Karpas-422 (cell line): ENCODE measurements around the gene SDK1. TPM values are rescaled to one million over a fixed set of nuclear protein-coding genes. Genes with fewer than 3 reads are reported as not detected.

Experiments
- DNase-seq: peaks from one replicate; pipeline ENCODE4 v3.0.0-alpha.2; 2015
- H2AFZ ChIP-seq: fragments of 200-600 bp; sonication (generic); 2 replicates; pipeline ENCODE4 v1.6.1; 2014; ENCODE audit warnings: antibody characterized with exemption, low read length, mixed read lengths
- H3K27ac ChIP-seq: fragments of 200-600 bp; sonication (generic); 2 replicates; pipeline ENCODE4 v1.5.1; 2014; ENCODE audit warnings: mild to moderate bottlenecking, low read length, moderate library complexity
- H3K27me3 ChIP-seq: fragments of 200-600 bp; sonication (generic); 2 replicates; pipeline ENCODE4 v1.6.1; 2014; ENCODE audit warnings: low read length, mixed read lengths
- H3K36me3 ChIP-seq: fragments of 200-600 bp; sonication (generic); 2 replicates; pipeline ENCODE4 v1.6.1; 2014; ENCODE audit warnings: low read length, mixed read lengths; ENCODE audit not compliant: insufficient read depth
- H3K4me1 ChIP-seq: fragments of 200-600 bp; sonication (generic); 2 replicates; pipeline ENCODE4 v1.6.1; 2014; ENCODE audit warnings: mild to moderate bottlenecking, low read length, mixed read lengths
- H3K4me2 ChIP-seq: fragments of 200-600 bp; sonication (generic); 2 replicates; pipeline ENCODE4 v1.6.1; 2014; ENCODE audit warnings: low read length, low read depth, mild to moderate bottlenecking; ENCODE audit not compliant: poor library complexity, severe bottlenecking
- H3K4me3 ChIP-seq: fragments of 200-600 bp; sonication (generic); 2 replicates; pipeline ENCODE4 v1.5.1; 2014; ENCODE audit warnings: mild to moderate bottlenecking, antibody characterized with exemption, low read length, mixed read lengths
- H3K79me2 ChIP-seq: fragments of 200-600 bp; sonication (generic); 2 replicates; pipeline ENCODE4 v1.6.1; 2014; ENCODE audit warnings: mild to moderate bottlenecking, low read length, mixed read lengths
- H3K9ac ChIP-seq: fragments of 200-600 bp; sonication (generic); 2 replicates; pipeline ENCODE4 v1.6.0; 2014; ENCODE audit warnings: low read length
- H3K9me2 ChIP-seq: fragments of 200-600 bp; sonication (generic), shearing (Covaris generic); replicated peaks from 2 replicates; pipeline ENCODE4 v1.6.0; 2014; ENCODE audit warnings: mild to moderate bottlenecking, low read length, moderate library complexity; ENCODE audit not compliant: insufficient read depth
- H3K9me3 ChIP-seq: fragments of 300-700, 200-600 bp; sonication (generic); 2 replicates; pipeline ENCODE4 v1.6.1; 2014; ENCODE audit warnings: low read length, mixed read lengths
- H4K20me1 ChIP-seq: fragments of 200-600 bp; sonication (generic); 2 replicates; pipeline ENCODE4 v1.6.1; 2014; ENCODE audit warnings: mild to moderate bottlenecking, antibody characterized with exemption, low read length, low read depth; ENCODE audit not compliant: insufficient read depth
- total RNA-seq: library from RNA; depleted of rRNA; stranded (reverse); fragments of >200 nt; shearing (Covaris generic); gene quantifications from 2 replicates; pipeline ENCODE4 v1.2.3, GENCODE V29; 2014; ENCODE audit warnings: low replicate concordance

SDK1 gene
- total RNA-seq, 1 experiment from 2014 or later, result not detected

DNA sequence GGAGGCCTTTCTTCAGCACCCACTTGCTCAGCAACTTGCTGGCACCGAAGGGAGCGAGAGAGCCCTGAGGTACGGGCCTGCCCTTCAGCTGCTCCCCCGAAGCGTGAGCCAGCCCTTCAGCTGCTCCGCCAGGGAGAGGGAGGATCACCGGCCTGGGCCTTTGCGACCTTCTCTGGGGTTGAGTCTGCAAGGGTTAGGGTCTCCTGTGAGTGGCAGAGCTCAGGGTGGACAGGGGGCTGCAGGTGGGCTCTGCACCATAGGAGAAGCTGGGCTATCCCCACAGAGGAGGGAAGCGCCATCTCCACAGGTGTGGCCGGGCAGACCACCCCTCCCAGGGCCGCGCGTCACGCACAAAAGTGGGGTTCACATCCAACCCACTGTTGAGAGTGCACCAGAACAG is 890.5 kb downstream of the SDK1 start:
- H3K9me3 ChIP-seq, result no peaks in the 10 kb centered on the region
- H2AFZ ChIP-seq, result no peak overlapping the region
- no peaks in the 10 kb centered on the region for H3K36me3 ChIP-seq
- no peak overlapping the region for H3K4me3 ChIP-seq
- no peaks in the 10 kb centered on the region for H3K27me3 ChIP-seq
- H3K9ac ChIP-seq, result no peak overlapping the region
- no peaks in the 10 kb centered on the region for H3K9me2 ChIP-seq
- H3K79me2 ChIP-seq, result no peaks in the 10 kb centered on the region
- H3K4me1 ChIP-seq, result no peaks in the 10 kb centered on the region
- no peak for DNase-seq
- H4K20me1 ChIP-seq, result no peaks in the 10 kb centered on the region
- H3K27ac ChIP-seq, result no peak overlapping the region
- H3K4me2 ChIP-seq, result no peak overlapping the region

DNA sequence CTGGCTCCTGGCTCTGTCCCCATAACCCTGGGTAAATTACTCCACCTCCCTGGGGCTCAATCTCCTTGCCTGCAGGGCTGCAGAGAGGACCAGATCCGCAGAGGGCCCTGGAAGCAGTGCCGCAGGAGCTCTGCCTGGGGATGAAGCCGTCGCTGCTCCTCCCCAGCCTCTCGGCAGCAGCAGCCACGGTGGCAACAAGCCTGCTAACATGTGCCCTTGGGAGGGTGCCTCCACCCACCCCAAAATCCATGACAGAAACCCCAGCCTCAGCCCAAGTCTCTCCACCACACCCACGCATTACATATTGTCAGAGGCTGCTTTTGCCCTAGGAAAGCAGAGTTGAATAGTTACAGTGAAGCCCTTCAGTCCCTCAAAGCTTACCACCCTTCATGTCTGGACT is 894.6 kb downstream of the SDK1 start:
- no peaks in the 10 kb centered on the region for H3K9me2 ChIP-seq
- H3K27ac ChIP-seq, result no peak overlapping the region
- H3K9me3 ChIP-seq, result no peaks in the 10 kb centered on the region
- no peak overlapping the region for H3K4me2 ChIP-seq
- no peaks in the 10 kb centered on the region for H3K27me3 ChIP-seq
- H3K4me1 ChIP-seq, result no peaks in the 10 kb centered on the region
- no peaks in the 10 kb centered on the region for H3K79me2 ChIP-seq
- no peak overlapping the region for H2AFZ ChIP-seq
- H3K36me3 ChIP-seq, result no peaks in the 10 kb centered on the region
- no peak overlapping the region for H3K9ac ChIP-seq
- no peaks in the 10 kb centered on the region for H4K20me1 ChIP-seq
- H3K4me3 ChIP-seq, result no peak overlapping the region
- DNase-seq, result no peak

DNA sequence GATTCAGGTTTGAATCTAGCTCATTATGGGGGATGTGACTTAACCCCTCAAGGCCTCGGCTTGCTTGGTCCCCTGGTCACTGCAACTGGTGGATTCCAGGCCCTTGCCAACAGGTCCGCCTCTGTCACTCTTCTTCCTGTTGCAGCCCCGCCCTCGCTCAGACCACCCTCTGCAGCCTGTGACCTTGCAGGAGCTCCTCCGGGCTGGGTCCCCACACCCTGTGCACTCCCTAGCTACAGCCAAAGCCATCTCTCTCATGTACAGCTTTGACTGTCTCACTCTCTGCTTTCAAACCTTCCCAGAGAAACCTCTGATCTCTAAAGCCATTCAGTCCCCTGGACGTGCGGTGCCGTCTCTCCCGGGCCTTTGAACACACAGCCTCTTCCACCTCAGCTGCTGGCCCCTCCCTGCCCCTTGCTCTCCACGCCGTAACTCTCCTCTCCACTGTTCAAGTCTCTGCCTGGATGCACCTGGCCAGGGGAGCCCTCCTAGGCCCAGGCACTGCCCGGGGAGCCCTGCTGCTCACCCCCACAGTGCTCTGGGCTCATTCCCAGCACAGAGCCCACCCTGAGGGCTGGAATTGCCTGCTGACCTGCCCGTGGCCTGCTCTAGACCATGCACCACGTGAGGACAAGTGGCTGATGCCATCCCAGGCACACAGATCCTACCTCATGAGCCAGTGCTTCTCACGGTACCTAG is 895.2 kb downstream of the SDK1 start:
- no peak overlapping the region for H3K4me2 ChIP-seq
- DNase-seq, result no peak

DNA sequence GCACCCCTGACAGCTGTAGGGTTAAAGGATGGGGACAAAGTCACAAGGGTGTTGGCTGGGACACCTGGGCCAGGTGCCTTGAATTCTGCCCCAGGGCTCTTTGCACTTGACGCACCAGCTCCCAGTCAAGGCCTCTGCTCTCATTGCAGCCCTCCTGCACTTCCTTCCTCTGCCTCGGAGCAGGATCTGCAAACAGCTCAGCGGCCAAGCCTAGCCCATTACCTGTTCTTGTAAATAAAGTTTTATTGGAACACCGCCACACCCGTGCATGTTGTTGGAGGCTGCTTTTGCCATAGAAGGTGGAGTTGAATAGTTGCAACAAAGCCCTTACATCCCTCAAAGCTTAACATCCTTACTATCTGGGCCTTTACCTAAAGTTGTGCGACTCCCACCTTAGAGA is 897.2 kb downstream of the SDK1 start:
- Histone ChIP-seq H3K27ac (no peak overlapping the region), H2AFZ (no peak overlapping the region), H3K9me2 (no peaks in the 10 kb centered on the region)

More for the DNA sequence above, 895.2 kb downstream of the SDK1 start:
- Histone ChIP-seq H3K9me3 (no peaks in the 10 kb centered on the region), H4K20me1 (no peaks in the 10 kb centered on the region), H3K36me3 (no peaks in the 10 kb centered on the region), H3K27me3 (no peaks in the 10 kb centered on the region), H3K4me1 (no peaks in the 10 kb centered on the region), H3K4me3 (no peak overlapping the region), H3K79me2 (no peaks in the 10 kb centered on the region), H3K9ac (no peak overlapping the region), H3K27ac (no peak overlapping the region), H3K9me2 (no peaks in the 10 kb centered on the region), H2AFZ (no peak overlapping the region)

DNA sequence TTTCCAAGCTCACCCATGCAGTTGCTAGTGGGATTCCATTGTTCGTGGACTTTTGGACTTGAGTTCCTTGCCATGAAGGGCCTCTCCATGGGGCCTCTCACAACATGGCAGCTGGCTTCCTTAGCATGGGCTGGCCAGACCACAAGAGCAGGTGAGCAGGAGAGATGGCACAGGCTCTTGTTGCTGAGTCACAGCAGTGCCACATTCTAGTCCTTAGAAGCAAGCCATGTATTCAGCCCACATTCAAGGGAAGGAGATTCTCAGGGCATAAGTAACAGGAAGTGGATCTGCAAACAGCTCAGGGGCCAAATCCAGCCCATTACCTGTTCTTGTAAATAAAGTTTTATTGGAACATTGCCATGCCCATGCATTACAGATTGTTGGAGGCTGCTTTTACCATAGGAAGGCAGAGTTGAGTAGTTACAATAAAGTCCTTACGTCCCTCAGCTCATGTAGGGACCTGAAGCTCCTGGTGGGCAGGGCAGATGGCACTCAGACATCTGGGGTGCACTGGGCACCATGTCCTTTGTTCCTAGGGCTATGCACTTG is 899.6 kb downstream of the SDK1 start:
- Histone ChIP-seq H3K27ac (no peak overlapping the region), H3K4me3 (no peak overlapping the region), H3K4me1 (no peaks in the 10 kb centered on the region), H3K9ac (no peak overlapping the region), H3K9me3 (no peaks in the 10 kb centered on the region), H4K20me1 (no peaks in the 10 kb centered on the region), H2AFZ (no peak overlapping the region), H3K79me2 (no peaks in the 10 kb centered on the region), H3K9me2 (no peaks in the 10 kb centered on the region), H3K36me3 (no peaks in the 10 kb centered on the region), H3K4me2 (no peak overlapping the region), H3K27me3 (no peaks in the 10 kb centered on the region)
- DNase-seq, result no peak

More for the DNA sequence above, 897.2 kb downstream of the SDK1 start:
- H3K36me3 ChIP-seq, result no peaks in the 10 kb centered on the region
- no peaks in the 10 kb centered on the region for H4K20me1 ChIP-seq
- no peak overlapping the region for H3K4me3 ChIP-seq
- H3K79me2 ChIP-seq, result no peaks in the 10 kb centered on the region
- no peak overlapping the region for H3K9ac ChIP-seq
- no peaks in the 10 kb centered on the region for H3K4me1 ChIP-seq
- H3K27me3 ChIP-seq, result no peaks in the 10 kb centered on the region
- no peak overlapping the region for H3K4me2 ChIP-seq
- H3K9me3 ChIP-seq, result no peaks in the 10 kb centered on the region
- no peak for DNase-seq

DNA sequence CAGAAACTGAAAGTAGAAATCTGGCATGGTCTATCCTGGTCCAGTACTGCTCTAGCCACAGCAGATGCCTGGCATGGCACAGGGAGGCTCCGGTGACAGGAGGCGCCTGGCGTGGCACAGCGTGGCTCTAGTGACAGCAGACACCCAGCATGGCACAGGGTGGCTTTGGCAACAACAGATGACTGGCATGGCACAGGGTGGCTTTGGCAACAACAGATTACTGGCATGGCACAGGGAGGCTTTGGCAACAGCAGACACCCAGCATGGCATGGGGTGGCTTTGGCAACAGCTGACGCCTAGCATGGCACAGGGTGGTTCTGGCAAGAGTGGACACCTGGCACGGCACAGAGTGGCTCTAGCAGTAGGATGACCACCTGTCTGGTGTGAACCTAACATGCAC is 900.5 kb downstream of the SDK1 start:
- H3K4me1 ChIP-seq, result no peaks in the 10 kb centered on the region
- no peak overlapping the region for H3K27ac ChIP-seq
- no peaks in the 10 kb centered on the region for H3K27me3 ChIP-seq
- no peak overlapping the region for H3K9ac ChIP-seq
- H3K9me2 ChIP-seq, result no peaks in the 10 kb centered on the region
- no peak overlapping the region for H2AFZ ChIP-seq
- H3K4me2 ChIP-seq, result no peak overlapping the region
- H3K36me3 ChIP-seq, result no peaks in the 10 kb centered on the region
- H4K20me1 ChIP-seq, result no peaks in the 10 kb centered on the region
- H3K79me2 ChIP-seq, result no peaks in the 10 kb centered on the region
- H3K4me3 ChIP-seq, result no peak overlapping the region
- H3K9me3 ChIP-seq, result no peaks in the 10 kb centered on the region
- DNase-seq, result no peak

DNA sequence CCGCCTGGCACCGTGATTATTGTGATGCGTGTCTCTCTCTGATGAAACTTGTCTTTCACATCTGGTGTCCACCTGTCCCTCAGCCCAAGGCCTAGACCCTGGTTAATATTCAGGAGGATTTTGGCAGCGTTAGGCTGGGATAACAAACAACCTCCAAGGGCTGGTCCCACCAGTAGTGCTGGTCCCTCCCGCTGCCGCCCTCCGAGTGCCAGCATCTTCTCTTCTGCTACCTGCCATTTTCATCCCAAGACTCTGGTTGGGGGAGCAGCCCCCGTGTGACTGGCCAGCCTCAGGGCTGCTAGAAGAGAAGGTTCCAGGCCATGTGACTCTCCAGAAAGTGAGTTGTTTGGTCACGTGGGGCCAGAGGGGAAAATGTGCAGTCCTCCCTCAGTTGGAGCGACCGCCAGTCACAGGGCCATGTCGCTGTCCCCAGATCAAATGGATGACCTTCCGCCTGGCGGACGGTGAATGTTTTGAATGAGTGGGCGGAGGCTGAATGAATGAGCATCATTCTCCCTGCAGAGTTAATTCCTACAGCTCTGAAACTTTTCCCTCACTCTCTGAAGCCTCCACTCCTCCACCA is 901.2 kb downstream of the SDK1 start:
- Histone ChIP-seq H3K4me2 (no peak overlapping the region), H3K4me1 (no peaks in the 10 kb centered on the region), H3K9me3 (no peaks in the 10 kb centered on the region), H3K9ac (no peak overlapping the region), H3K79me2 (no peaks in the 10 kb centered on the region), H3K4me3 (no peak overlapping the region), H4K20me1 (no peaks in the 10 kb centered on the region), H3K27me3 (no peaks in the 10 kb centered on the region), H3K27ac (no peak overlapping the region), H3K9me2 (no peaks in the 10 kb centered on the region), H3K36me3 (no peaks in the 10 kb centered on the region), H2AFZ (no peak overlapping the region)
- DNase-seq, result no peak

DNA sequence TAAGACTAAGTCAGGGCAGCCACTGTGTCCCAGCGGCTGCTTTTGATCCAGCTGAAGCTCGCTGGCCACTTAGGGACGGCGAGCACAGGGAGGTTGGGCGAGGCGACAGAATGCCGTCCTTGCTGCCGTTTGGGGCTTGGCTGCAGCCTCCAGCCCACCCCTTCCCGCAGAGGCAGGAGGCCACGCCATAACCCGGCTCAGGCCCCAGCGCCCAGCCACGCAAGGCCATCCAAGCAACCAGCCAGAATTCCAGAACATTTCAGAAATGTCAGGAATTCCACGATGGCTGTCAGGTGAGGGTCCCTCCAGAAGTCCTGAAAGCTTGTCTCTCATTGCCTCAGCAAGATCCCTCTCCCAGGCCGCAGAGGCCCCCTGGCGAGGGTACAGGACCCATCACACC is 901.9 kb downstream of the SDK1 start:
- H3K4me3 ChIP-seq, result no peak overlapping the region
- H3K4me1 ChIP-seq, result no peaks in the 10 kb centered on the region
- H3K79me2 ChIP-seq, result no peaks in the 10 kb centered on the region
- no peaks in the 10 kb centered on the region for H4K20me1 ChIP-seq
- H3K27ac ChIP-seq, result no peak overlapping the region
- no peak overlapping the region for H3K4me2 ChIP-seq
- no peaks in the 10 kb centered on the region for H3K36me3 ChIP-seq
- H2AFZ ChIP-seq, result no peak overlapping the region
- H3K27me3 ChIP-seq, result no peaks in the 10 kb centered on the region
- DNase-seq, result no peak
- H3K9me2 ChIP-seq, result no peaks in the 10 kb centered on the region
- no peak overlapping the region for H3K9ac ChIP-seq
- H3K9me3 ChIP-seq, result no peaks in the 10 kb centered on the region
